Stimulated activated naive CD8-positive, alpha-beta T cell treated with anti-CD3 and anti-CD28 coated beads, Interleukin-15, Interleukin-2, amounts not matched to agents 100 ng/mL and 50 ng/mL, for 24 hours (primary cell): ENCODE results near the gene PLA2G12B.
"Not testable (repeated sequence)": the region's sequence is repeated elsewhere in the genome, so short reads cannot be mapped to it uniquely, and the experiment has no call there.

Experiments
- H3K27ac Mint-ChIP-seq: one replicate; pipeline ENCODE4 v1.8.0; 2021; ENCODE audit warnings: mild to moderate bottlenecking, mixed read lengths
- H3K27me3 Mint-ChIP-seq: one replicate; pipeline ENCODE4 v1.8.0; 2021; ENCODE audit warnings: mixed read lengths
- H3K36me3 Mint-ChIP-seq: one replicate; pipeline ENCODE4 v1.8.0; 2021; ENCODE audit warnings: low read depth, mixed read lengths
- H3K4me1 Mint-ChIP-seq: one replicate; pipeline ENCODE4 v1.8.0; 2021; ENCODE audit warnings: low read depth, mixed read lengths
- H3K4me3 Mint-ChIP-seq: one replicate; pipeline ENCODE4 v1.8.0; 2021; ENCODE audit warnings: mild to moderate bottlenecking, mixed read lengths
- H3K9me3 Mint-ChIP-seq: one replicate; pipeline ENCODE4 v1.8.0; 2021; ENCODE audit warnings: mixed read lengths

The PLA2G12B gene

DNA sequence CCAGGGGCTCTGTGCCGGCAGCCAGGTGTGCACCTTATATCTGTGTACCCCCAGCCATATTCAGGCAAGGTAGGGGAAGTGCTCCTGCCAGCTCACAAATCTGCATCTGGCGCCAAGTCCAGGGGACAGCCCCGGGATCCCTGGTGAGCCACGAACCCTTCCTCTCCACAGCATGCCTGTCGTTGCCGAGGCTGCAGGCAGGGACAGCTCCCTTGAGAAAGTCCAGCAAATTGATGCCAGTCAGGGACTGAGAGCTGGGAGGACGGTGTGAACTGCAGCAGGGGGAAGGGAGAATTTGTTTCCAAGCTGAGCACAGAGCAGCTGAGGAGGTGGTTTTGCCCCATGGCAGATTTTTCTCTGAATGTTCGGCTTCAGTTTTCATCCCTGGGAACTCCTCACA, 919 bp downstream of the PLA2G12B start:
- Mint-ChIP-seq H3K4me1 (no peaks in the 10 kb centered on the region), H3K27me3 (peaks cover 3% of the 10 kb centered on the region), H3K4me3 (no peak overlapping the region), H3K27ac (no peak overlapping the region), H3K36me3 (no peaks in the 10 kb centered on the region), H3K9me3 (no peaks in the 10 kb centered on the region)

DNA sequence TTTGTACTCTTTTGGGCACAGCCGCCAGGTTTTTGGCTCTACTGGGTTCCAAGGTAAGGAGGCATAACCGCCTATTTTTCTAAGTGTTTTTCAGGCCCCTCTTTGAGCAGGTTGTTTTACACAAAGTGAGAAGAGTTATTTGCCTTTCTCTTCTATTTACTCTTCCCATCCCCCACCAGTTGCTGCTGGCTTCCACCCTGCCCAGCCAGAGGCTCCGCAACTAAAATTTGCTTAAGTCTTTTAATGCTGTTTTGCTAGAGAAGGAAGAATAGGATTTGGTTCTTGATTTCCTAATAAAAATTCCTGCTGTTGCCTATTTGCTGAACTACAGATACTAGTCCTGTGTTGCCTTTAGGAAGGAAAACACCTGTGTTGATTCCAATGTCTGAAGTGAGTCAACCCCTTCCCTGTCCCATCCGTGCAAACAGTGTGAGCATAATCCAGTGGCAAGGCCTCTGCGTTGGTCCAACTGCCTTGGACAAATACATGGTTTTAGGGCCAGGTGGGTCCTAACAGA, 1.9 kb downstream of the PLA2G12B start:
- Mint-ChIP-seq H3K4me3 (no peak overlapping the region), H3K36me3 (no peaks in the 10 kb centered on the region), H3K27me3 (peaks cover 3% of the 10 kb centered on the region), H3K9me3 (no peaks in the 10 kb centered on the region), H3K27ac (no peak overlapping the region), H3K4me1 (no peaks in the 10 kb centered on the region)

DNA sequence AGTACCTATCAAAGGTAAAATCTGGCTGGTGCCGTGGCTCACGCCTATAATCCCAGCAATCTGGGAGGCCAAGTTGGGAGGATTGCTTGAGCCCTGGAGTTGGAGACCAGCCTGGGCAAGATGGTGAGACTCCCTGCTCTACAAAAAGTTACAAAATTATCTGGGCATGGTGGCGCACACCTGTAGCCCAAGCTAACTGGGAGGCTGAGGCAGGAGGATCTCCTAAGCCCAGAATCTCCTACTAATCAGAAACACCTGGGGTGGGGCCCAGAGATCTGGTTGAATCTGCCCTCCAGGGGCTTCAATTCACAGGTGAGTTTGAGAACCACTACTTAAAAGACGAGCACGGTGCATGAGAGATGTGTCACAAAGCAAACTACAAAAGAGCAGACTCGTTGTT, 2.4 kb downstream of the PLA2G12B start:
- no peaks in the 10 kb centered on the region for H3K4me1 Mint-ChIP-seq
- no peaks in the 10 kb centered on the region for H3K9me3 Mint-ChIP-seq

DNA sequence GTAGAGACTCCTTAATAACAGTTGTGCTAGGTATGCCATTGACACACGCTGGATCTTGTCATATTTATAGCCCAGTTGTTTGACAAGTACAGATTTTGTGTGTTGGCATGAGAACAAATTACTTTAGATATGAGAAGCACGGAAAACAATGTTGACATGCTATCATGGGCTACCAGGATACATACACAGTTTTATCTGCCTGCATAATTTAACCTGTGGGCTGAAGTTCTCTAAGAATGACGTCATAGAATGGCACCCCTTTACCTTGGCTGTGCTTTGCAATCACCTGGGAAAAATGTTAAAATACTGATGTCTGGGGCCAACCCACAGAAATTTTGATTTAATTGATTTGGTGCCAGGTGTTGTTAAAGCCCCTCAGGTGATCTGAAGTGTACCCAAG, 2.8 kb downstream of the PLA2G12B start:
- no peak overlapping the region for H3K4me3 Mint-ChIP-seq
- H3K27me3 Mint-ChIP-seq = no peaks in the 10 kb centered on the region
- H3K9me3 Mint-ChIP-seq = no peaks in the 10 kb centered on the region
- H3K27ac Mint-ChIP-seq = no peak overlapping the region
- H3K36me3 Mint-ChIP-seq = no peaks in the 10 kb centered on the region
- no peaks in the 10 kb centered on the region for H3K4me1 Mint-ChIP-seq

More for the DNA sequence above, 2.4 kb downstream of the PLA2G12B start:
- Mint-ChIP-seq H3K36me3 (no peaks in the 10 kb centered on the region), H3K27ac (no peak overlapping the region), H3K4me3 (no peak overlapping the region), H3K27me3 (peaks cover 3% of the 10 kb centered on the region)

DNA sequence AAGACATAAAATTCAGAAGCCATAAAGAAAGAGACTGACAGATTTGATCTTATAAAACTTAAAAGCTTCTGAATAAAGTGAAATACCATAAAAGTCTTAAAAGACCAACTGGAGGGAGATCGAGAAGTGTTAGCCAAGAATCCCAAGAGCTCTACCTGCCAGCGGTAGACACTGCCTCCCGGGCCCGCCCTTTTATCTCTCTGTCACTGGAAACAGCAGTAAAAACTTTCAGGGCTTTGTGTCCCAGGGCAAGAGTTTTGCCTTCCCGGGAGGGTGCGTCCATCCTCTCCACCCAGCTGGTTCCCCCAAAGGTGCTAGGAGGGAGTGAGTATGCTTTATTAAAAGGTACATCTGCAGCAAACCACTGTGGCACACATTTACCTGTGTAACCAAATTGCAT, 5.8 kb downstream of the PLA2G12B start:
- Mint-ChIP-seq H3K27ac (no peak overlapping the region), H3K27me3 (peaks cover 9% of the 10 kb centered on the region), H3K4me1 (no peaks in the 10 kb centered on the region), H3K36me3 (no peaks in the 10 kb centered on the region), H3K4me3 (no peak overlapping the region), H3K9me3 (no peaks in the 10 kb centered on the region)

DNA sequence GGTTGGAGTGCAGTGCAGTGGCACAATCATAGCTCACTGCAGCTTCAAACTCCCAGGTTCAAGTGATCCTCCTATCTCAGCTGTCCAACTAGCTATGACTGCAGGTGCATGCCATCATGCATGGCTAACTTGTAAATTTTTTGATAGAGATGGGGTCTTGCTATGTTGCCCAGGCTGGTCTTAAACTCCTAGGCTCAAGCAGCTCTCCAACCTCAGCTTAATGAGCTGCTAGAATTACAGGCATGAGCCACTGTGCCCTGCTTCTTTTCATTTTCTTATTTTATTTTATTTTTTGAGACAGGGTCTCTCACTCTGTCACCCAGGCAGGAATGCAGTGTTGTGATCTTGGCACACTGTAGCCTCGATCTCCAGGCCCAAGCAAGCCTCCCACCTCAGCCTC, 7.6 kb downstream of the PLA2G12B start:
- no peak overlapping the region for H3K4me3 Mint-ChIP-seq
- peaks cover 12% of the 10 kb centered on the region for H3K27me3 Mint-ChIP-seq
- no peaks in the 10 kb centered on the region for H3K9me3 Mint-ChIP-seq

DNA sequence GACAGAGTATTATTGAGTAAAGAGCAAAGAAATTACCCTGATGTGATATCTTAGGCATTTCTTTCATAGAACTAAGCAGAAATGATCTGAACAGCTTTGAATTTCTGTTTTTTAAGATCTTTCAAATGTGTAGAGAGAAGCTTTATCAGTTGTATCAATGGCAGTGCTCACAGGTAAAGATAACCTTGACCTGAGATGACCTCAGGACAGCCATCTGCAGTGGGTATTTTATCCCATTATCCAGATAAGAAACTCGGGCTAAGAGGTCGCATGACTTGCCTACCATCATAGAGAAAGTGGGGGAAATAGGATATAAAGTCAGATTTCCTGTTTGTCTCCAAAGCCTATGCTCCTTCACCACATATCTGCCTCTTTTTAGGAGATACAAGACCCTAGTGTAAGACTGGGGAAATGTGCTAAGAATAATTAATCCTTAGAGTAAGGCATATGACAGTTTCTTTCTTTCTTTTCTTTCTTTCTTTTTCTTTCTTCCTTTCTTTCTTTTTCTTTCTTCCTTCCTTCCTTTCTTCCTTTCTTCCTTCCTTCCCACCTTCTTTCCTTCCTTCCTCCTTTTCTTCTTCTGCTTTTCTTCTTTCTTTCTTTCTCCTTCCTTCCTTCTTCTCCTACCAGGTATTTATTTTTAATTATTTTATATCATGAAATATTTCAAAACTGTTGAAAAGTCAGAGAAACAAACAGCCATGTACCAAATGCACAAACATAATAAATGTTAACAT, 10.9 kb downstream of the PLA2G12B start:
- Mint-ChIP-seq H3K4me1 (peaks cover 13% of the 10 kb centered on the region), H3K27me3 (peaks cover 20% of the 10 kb centered on the region), H3K9me3 (no peaks in the 10 kb centered on the region), H3K36me3 (no peaks in the 10 kb centered on the region), H3K27ac (no peak overlapping the region), H3K4me3 (no peak overlapping the region)

More for the DNA sequence above, 7.6 kb downstream of the PLA2G12B start:
- H3K4me1 Mint-ChIP-seq = peaks cover 5% of the 10 kb centered on the region
- H3K27ac Mint-ChIP-seq = no peak overlapping the region
- H3K36me3 Mint-ChIP-seq = no peaks in the 10 kb centered on the region

DNA sequence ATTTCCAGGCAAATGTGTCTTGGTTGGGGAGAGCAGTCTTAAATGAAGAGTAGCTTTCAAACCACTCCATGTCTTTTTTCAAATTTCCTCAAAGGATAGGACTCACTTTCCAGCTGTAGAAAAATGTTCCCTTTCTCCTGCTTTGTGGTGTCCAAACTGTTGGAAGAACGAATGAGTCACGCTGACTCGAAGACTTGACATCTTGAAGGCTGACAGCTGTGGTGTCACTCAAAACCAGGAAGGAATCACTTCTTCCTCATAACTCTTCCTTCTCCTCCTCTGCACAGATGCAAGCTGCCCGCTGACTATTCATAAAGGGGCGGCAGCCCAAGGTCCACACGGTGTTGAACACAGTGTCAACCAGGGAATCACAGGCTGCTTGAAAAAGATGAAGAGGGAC, 19.2 kb downstream of the PLA2G12B start:
- Mint-ChIP-seq H3K4me3 (no peak overlapping the region), H3K9me3 (no peaks in the 10 kb centered on the region), H3K4me1 (no peaks in the 10 kb centered on the region), H3K27me3 (peaks cover 7% of the 10 kb centered on the region), H3K36me3 (no peaks in the 10 kb centered on the region), H3K27ac (no peak overlapping the region)

DNA sequence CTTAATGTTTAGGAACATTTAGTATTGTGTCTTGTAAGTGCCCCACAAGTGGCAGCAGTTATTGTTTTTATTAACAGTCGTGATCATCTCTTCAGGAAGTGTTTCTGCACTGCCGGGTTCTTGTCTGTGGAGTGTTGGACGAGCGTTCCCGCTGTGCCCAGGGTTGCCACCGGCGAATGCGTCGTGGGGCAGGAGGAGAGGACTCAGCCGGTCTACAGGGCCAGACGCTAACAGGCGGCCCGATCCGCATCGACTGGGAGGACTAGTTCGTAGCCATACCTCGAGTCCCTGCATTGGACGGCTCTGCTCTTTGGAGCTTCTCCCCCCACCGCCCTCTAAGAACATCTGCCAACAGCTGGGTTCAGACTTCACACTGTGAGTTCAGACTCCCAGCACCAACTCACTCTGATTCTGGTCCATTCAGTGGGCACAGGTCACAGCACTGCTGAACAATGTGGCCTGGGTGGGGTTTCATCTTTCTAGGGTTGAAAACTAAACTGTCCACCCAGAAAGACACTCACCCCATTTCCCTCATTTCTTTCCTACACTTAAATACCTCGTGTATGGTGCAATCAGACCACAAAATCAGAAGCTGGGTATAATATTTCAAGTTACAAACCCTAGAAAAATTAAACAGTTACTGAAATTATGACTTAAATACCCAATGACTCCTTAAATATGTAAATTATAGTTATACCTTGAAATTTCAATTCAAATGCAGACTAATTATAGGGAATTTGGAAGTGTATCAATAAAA, 22.2 kb downstream of the PLA2G12B start:
- Mint-ChIP-seq H3K36me3 (no peaks in the 10 kb centered on the region), H3K4me1 (no peaks in the 10 kb centered on the region), H3K9me3 (no peaks in the 10 kb centered on the region), H3K4me3 (no peak overlapping the region), H3K27ac (no peak overlapping the region), H3K27me3 (peaks cover 3% of the 10 kb centered on the region)

DNA sequence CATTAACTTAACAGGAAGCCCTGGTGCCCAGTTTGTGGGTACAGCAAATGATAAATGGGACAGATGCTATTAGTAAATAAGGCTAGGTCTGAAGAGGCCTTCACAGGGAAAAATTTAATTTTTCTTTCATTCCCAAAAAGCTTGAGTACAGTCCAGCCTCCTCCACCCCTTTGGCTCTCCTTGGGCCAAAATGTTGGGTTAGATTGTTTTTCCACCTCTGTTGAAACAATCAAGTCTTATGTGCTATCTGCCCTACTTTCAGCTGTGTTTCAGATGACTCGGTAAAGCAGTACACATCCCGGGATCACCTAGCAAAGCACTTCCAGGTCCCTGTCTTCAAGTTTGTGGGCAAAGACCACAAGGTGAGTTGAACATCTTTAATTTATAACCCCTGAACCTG, 24.3 kb downstream of the PLA2G12B start:
- Mint-ChIP-seq H3K36me3 (no peaks in the 10 kb centered on the region), H3K4me1 (no peaks in the 10 kb centered on the region), H3K27me3 (no peaks in the 10 kb centered on the region), H3K4me3 (no peak overlapping the region), H3K27ac (no peak overlapping the region), H3K9me3 (no peaks in the 10 kb centered on the region)

DNA sequence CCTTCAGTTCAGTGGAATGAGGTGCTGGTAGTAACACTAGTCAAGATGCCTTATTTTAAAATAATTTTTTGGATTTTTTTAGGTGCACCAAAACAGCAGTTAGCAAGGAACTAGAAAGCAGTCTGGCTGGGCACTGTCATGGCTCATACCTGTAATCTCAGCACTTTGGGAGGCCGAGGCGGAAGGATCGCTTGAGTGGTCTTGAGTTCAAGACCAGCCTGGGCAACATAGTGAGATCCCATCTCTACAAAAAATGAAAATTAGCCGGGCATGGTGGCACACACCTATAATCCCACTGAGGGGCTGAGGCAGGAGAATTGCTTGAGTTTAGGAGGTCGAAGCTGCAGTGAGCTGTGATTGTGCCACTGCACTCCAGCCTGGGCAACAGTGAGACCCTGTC, 25.8 kb downstream of the PLA2G12B start:
- no peak overlapping the region for H3K4me3 Mint-ChIP-seq
- no peaks in the 10 kb centered on the region for H3K36me3 Mint-ChIP-seq
- H3K4me1 Mint-ChIP-seq = no peaks in the 10 kb centered on the region
- H3K27ac Mint-ChIP-seq = no peak overlapping the region
- H3K27me3 Mint-ChIP-seq = no peaks in the 10 kb centered on the region
- H3K9me3 Mint-ChIP-seq = no peaks in the 10 kb centered on the region

DNA sequence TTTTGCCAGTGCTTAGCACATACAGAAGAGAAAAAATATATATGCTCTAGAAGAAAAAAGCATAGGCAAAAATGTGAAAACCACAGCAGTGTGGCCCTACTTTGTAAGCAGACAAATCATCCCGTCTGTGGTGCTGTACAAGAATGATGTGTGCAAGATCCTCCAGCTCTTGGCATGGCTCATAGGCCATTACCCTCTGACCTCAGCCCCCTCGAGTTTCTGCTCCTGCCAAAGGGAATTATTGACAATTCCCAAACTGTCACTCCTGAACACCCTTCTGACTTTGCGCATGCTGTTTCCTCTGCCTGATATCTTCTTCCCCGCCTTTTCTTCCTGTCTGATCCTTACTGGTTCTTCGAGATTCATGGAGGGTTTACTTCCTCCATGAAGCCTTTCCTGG, 27.1 kb downstream of the PLA2G12B start:
- H3K4me3 Mint-ChIP-seq = no peak overlapping the region
- peaks cover 1% of the 10 kb centered on the region for H3K9me3 Mint-ChIP-seq
- no peak overlapping the region for H3K27ac Mint-ChIP-seq
- no peaks in the 10 kb centered on the region for H3K4me1 Mint-ChIP-seq
- H3K27me3 Mint-ChIP-seq = peaks cover 1% of the 10 kb centered on the region
- no peaks in the 10 kb centered on the region for H3K36me3 Mint-ChIP-seq

DNA sequence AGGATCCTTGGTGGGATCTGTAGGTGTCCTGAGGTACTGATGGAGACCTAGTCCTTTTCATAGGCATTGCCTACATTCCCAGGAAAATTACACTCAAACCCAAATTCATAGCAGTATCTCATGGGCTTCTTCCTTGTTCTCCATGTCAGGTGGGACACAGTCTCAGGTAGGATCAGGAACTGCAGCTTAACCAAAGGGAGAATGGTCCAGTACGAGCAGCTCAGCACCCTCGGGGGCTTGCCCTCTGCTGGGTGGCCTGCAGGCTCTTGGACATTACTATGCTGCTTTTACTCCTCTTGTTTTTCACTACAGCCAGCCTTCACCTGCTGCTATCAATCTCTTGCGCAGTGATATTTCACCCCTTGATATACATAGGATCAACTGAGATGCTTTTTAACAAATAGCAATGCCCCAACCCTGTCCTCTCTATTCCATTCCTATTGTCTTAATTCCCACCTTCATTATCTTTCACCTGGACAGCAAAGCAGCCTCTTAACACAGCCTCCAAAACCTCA, 28.6 kb downstream of the PLA2G12B start:
- Mint-ChIP-seq H3K9me3 (peaks cover 7% of the 10 kb centered on the region), H3K27me3 (peaks cover 12% of the 10 kb centered on the region), H3K4me1 (no peaks in the 10 kb centered on the region), H3K36me3 (no peaks in the 10 kb centered on the region), H3K27ac (no peak overlapping the region), H3K4me3 (no peak overlapping the region)

DNA sequence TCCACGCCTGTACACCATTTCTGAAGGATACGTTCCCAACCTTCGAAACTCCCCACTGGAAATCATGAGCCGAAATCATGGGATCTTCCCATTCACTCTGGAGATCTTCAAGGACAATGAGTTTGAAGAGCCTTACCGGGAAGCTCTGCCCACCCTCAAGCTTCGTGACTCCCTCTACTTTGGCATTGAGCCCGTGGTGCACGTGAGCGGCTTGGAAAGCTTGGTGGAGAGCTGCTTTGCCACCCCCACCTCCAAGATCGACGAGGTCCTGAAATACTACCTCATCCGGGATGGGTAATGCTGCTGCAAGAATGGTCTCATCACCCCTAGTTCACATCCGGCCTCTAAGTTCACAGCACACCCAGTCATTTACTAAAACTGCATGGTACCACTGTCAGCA, 30.3 kb downstream of the PLA2G12B start:
- Mint-ChIP-seq H3K4me1 (no peaks in the 10 kb centered on the region), H3K9me3 (peaks cover 14% of the 10 kb centered on the region), H3K27me3 (peaks cover 23% of the 10 kb centered on the region), H3K36me3 (no peaks in the 10 kb centered on the region), H3K27ac (no peak overlapping the region), H3K4me3 (no peak overlapping the region)

DNA sequence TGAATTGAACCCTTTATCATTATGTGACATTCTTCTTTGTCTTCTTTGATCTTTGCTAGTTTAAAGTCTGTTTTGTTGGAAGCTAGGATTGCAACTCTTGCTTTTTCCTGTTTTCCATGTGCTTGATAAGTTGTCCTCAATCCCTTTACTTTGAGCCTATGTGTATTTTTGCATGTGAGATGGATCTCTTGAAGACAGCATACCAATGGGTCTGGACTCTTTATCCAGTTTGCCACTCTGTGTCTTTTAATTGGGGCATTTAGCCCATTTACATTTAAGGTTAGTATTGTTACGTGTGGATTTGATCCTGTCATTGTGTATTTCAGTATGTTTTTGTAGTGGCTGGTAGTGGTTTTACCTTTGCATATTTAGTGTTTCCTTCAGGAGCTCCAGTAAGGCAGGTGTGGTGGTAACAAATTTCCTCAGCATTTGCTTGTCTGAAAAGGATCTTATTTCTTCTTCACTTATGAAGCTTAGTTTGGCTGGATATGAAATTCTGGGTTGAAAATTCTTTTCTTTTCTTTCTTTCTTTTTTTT, 33.4 kb downstream of the PLA2G12B start:
- Mint-ChIP-seq H3K27me3 (peaks cover 23% of the 10 kb centered on the region), H3K9me3 (peaks cover 14% of the 10 kb centered on the region)
- not testable (repeated sequence) for H3K36me3 Mint-ChIP-seq, H3K4me1 Mint-ChIP-seq, H3K27ac Mint-ChIP-seq, H3K4me3 Mint-ChIP-seq
